GM23248 (cell line): ENCODE measurements around the gene CUX1. TPM values are rescaled to one million over a fixed set of nuclear protein-coding genes. Genes with fewer than 3 reads are reported as not detected.
A peak's percentile ranks its signal among the peaks of the same experiment; 100 is the strongest.

Experiments used
- DNase-seq: peaks from one replicate; pipeline ENCODE4 v3.0.0-alpha.2; 2015
- H2AFZ ChIP-seq: fragments of 200-600 bp; sonication (generic); 2 replicates; pipeline ENCODE4 v1.6.1; 2016; ENCODE audit warnings: antibody characterized with exemption
- H3F3A ChIP-seq: fragments of 200-600 bp; sonication (generic); 2 replicates; pipeline ENCODE4 v1.6.1; 2016; ENCODE audit warnings: mild to moderate bottlenecking, antibody characterized with exemption, mixed run types; ENCODE audit not compliant: insufficient read depth
- H3K27ac ChIP-seq: fragments of 200-600 bp; sonication (generic); 2 replicates; pipeline ENCODE4 v1.5.1; 2016; ENCODE audit warnings: mild to moderate bottlenecking
- H3K27me3 ChIP-seq: fragments of 200-600 bp; sonication (generic); replicated peaks from 2 replicates; pipeline ENCODE4 v1.6.1; 2016; ENCODE audit warnings: mild to moderate bottlenecking; ENCODE audit not compliant: insufficient read depth
- H3K36me3 ChIP-seq: fragments of 200-600 bp; sonication (generic); 2 replicates; pipeline ENCODE4 v1.6.1; 2016; ENCODE audit warnings: low read depth, mild to moderate bottlenecking
- H3K4me1 ChIP-seq: fragments of 200-600 bp; sonication (generic); 2 replicates; pipeline ENCODE4 v1.6.1; 2016; ENCODE audit warnings: mild to moderate bottlenecking; ENCODE audit not compliant: insufficient read depth
- H3K4me2 ChIP-seq: fragments of 200-600 bp; sonication (generic); one replicate; pipeline ENCODE4 v1.6.1; 2016; ENCODE audit warnings: mild to moderate bottlenecking; ENCODE audit not compliant: unreplicated experiment
- H3K4me3 ChIP-seq: fragments of 200-600 bp; sonication (generic); 2 replicates; pipeline ENCODE4 v1.5.1; 2016; ENCODE audit warnings: mild to moderate bottlenecking
- H3K79me2 ChIP-seq: fragments of 200-600 bp; sonication (generic); 2 replicates; pipeline ENCODE4 v1.6.1; 2016; ENCODE audit warnings: mild to moderate bottlenecking; ENCODE audit not compliant: insufficient read depth
- H3K9ac ChIP-seq: fragments of 200-600 bp; sonication (generic); 2 replicates; pipeline ENCODE4 v1.6.1; 2016; ENCODE audit warnings: mild to moderate bottlenecking
- H3K9me2 ChIP-seq: fragments of 200-600 bp; sonication (generic); 2 replicates; pipeline ENCODE4 v1.6.1; 2016; ENCODE audit warnings: mixed run types, mild to moderate bottlenecking, moderate library complexity; ENCODE audit not compliant: insufficient read depth
- H3K9me3 ChIP-seq: fragments of 200-600 bp; sonication (generic); one replicate; pipeline ENCODE4 v1.6.1; 2017; ENCODE audit warnings: low read depth
- H4K20me1 ChIP-seq: fragments of 200-600 bp; sonication (generic); 2 replicates; pipeline ENCODE4 v1.6.0; 2016; ENCODE audit not compliant: insufficient read depth
- EZH2 ChIP-seq: fragments of 200-600 bp; sonication (generic); IDR thresholded peaks from 2 replicates; pipeline ENCODE4 v1.6.1; 2018; ENCODE audit warnings: antibody characterized with exemption, mild to moderate bottlenecking; ENCODE audit not compliant: insufficient read depth, poor library complexity, severe bottlenecking
- EZH2phosphoT487 ChIP-seq: fragments of 200-600 bp; sonication (generic); IDR thresholded peaks from 2 replicates; pipeline ENCODE4 v1.6.1; 2018; ENCODE audit warnings: antibody characterized with exemption, moderate library complexity, mild to moderate bottlenecking, low read depth; ENCODE audit not compliant: insufficient read depth
- WGBS, 2 experiments: methylation state at CpG; one replicate each; pipeline ENCODE4 v1.1.6; 2015 to 2017; ENCODE audit warnings: low lambda C conversion rate in 2 of 2, low coverage in 1 of 2; ENCODE audit errors: missing lambda C conversion rate in 2 of 2; 5-methylcytosine and 5-hydroxymethylcytosine counted together
- in situ Hi-C: fragments of 300-500 bp; cut with MboI; formaldehyde crosslinking; loops from 2 replicates; pipeline ENCODE4 v1.15.0; 2020
- polyA plus RNA-seq: library from polyadenylated mRNA; unstranded; fragments of >200 nt; fragmentation: Nextera tagmentation; extraction: Ambion mirVana; gene quantifications from 2 replicates; pipeline ENCODE4 v1.2.1, GENCODE V29; 2016
- total RNA-seq: library from RNA; depleted of rRNA; stranded (reverse); fragments of >200 nt; shearing (Covaris generic); gene quantifications from 2 replicates; pipeline ENCODE4 v1.2.3, GENCODE V29; 2014

Gene CUX1
- total and polyA plus RNA-seq, 2 experiments from 2014 or later: 30.2 to 34.9 TPM

DNA sequence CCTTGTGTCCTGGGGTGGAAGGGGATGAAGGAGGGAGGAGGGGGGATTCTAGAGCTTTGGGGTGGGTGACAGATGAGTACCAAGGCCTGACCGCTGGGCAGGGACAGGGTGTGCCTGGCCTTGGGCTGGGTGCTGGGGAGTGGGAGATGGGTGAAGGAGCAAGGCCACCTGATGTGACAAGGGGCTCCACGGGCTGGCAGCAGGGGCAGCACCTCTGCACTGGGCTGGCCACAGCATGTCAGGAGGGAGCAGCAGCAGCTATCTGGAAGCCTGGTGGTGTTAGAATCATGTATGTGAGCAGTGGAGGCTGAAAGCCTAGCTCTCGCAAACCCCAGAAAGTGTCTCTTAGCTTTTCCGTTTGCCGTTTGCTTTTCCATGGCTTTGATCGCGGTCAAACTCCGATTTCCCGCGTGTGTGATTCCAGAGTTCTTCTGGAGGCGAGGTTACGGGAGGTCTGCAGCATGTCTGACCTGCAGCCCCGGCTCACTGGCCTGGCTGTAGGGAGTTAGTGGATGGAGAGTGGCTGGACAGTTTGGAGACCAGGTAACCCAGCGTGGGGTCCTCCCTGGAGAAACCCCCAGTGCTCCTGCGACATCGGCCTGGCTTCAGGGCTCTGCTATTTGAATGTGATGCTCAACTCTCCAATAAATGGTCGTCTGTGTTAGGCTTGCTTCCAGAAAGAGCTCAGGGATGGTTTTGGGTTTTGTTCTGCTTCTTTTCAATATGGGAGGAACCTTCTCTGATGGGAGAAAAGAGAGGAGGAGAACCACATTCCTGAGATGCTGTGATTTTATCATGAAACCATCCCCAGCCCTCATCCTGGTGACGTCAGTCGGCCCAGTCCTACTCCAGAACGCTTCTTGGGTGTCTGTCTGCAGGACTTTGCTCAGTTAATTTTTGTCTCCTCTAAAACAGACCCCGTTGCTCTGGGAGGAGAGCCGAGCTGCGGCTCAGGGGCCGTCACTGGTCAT is 105.5 kb downstream of the CUX1 start:
- Histone ChIP-seq H4K20me1 (no peaks in the 10 kb centered on the region), H3K4me1 (peaks cover 19% of the 10 kb centered on the region), H3K9me2 (no peaks in the 10 kb centered on the region), H3K9ac (peak overlapping the region; percentile 72; the same call in 1 of the 2 replicates), H2AFZ (no peak overlapping the region), H3K27ac (peak overlapping the region; percentile 81; the same call in 1 of the 2 replicates), H3K79me2 (peaks cover 44% of the 10 kb centered on the region), H3K27me3 (no peaks in the 10 kb centered on the region), H3K36me3 (no peaks in the 10 kb centered on the region), H3K9me3 (no peaks in the 10 kb centered on the region), H3F3A (peaks cover 10% of the 10 kb centered on the region; the same call in 1 of the 2 replicates), H3K4me2 (no peak overlapping the region), H3K4me3 (no peak overlapping the region)
- in situ Hi-C loops: no loop called here
- DNase-seq: peak; percentile 49
- whole genome bisulfite sequencing, 2 experiments: 93 to 94% methylated on average over 23 to 24 of the region's 24 CpGs
- TF ChIP-seq EZH2 (no peak), EZH2phosphoT487 (no peak)

DNA sequence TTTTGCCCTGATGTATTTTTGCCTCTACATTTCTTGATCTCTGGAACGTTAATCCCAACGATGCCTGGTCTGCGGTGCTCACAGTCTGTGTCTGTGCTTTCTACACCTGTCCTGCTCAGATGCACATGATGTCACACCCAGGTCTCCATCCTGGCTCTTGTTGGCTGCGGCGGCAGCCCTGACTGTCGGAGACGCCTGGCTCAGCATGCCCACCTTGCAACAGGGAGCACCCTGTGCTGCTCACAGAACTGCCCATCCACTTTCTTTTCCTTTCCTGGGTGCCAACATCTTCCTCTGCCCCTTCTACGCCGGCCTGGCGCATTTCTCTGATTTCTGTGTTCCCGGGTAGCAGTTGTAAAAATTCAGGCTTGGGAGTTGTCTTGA is 106.2 kb downstream of the CUX1 start:
- no peaks in the 10 kb centered on the region for H3K9me2 ChIP-seq
- H3F3A ChIP-seq: peaks cover 10% of the 10 kb centered on the region; the same call in 1 of the 2 replicates
- no peaks in the 10 kb centered on the region for H3K36me3 ChIP-seq
- no peaks in the 10 kb centered on the region for H3K9me3 ChIP-seq
- H3K4me1 ChIP-seq: peaks cover 19% of the 10 kb centered on the region
- H2AFZ ChIP-seq: no peak overlapping the region
- H4K20me1 ChIP-seq: no peaks in the 10 kb centered on the region
- H3K27me3 ChIP-seq: no peaks in the 10 kb centered on the region
- H3K27ac ChIP-seq: peak overlapping the region; percentile 81
- H3K4me3 ChIP-seq: no peak overlapping the region
- peaks cover 46% of the 10 kb centered on the region for H3K79me2 ChIP-seq
- no peak for TF ChIP-seq EZH2phosphoT487
- no peak for TF ChIP-seq EZH2
- in situ Hi-C loops: no loop called here
- no peak for DNase-seq
- peak overlapping the region; percentile 72 for H3K9ac ChIP-seq
- WGBS, 2 experiments: 96 to 97% methylated on average over 11 of the region's 11 CpGs
- peak overlapping the region; percentile 37 for H3K4me2 ChIP-seq

DNA sequence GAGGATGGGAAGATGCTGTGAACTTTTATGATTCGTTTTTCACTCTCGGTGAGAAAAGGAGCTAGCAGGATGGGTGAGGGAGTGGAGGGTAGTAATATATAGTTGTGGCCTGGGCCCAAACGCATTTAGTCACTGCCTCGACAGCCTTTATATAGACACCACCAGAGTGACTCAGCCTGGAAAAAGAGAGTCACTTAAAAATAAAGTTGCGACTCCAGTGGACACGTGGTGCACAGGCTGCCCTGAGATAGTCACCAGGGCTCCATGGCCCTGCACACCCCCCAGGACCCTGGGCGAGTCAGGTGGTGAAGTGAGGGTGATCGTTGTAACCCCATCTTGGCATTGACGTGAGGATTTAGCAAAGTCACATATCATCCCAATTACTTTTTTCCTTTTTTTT is 106.7 kb downstream of the CUX1 start:
- Histone ChIP-seq H3K27ac (peak overlapping the region; percentile 81), H3K4me3 (no peak overlapping the region), H2AFZ (no peak overlapping the region), H3K79me2 (peaks cover 47% of the 10 kb centered on the region), H3K36me3 (no peaks in the 10 kb centered on the region), H3K27me3 (no peaks in the 10 kb centered on the region), H4K20me1 (no peaks in the 10 kb centered on the region), H3K4me2 (peak overlapping the region; percentile 37), H3K9me3 (no peaks in the 10 kb centered on the region), H3K4me1 (peaks cover 19% of the 10 kb centered on the region), H3K9ac (peak overlapping the region; percentile 72), H3K9me2 (no peaks in the 10 kb centered on the region), H3F3A (peaks cover 10% of the 10 kb centered on the region; the same call in 1 of the 2 replicates)
- in situ Hi-C loops: no loop called here
- TF ChIP-seq EZH2 (no peak), EZH2phosphoT487 (no peak)
- peak; percentile 96 for DNase-seq
- WGBS, 2 experiments: 25 to 28% methylated on average over 9 of the region's 9 CpGs

DNA sequence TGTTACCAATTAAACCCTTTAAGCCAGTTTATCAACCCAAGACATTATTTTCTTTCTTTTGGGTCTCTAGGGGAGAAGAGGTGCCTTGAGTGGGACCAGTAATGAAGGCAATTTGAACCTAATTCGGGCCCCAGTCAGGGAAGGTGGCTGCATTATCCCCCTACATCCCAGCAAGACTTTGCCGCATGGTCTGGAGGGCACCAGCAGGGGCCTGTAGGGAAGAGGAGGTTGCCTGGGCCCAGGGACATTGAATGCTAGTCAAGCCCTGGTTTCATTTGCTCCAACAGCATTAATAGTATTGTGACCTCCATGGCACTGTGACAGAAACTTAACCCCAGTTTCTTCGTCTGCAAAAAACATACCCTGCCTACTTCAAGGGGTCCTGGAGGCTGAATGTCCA is 108.8 kb downstream of the CUX1 start:
- no peak overlapping the region for H2AFZ ChIP-seq
- H4K20me1 ChIP-seq: no peaks in the 10 kb centered on the region
- peaks cover 56% of the 10 kb centered on the region for H3K79me2 ChIP-seq
- no peaks in the 10 kb centered on the region for H3K9me2 ChIP-seq
- no peak overlapping the region for H3K9ac ChIP-seq
- H3F3A ChIP-seq: peaks cover 10% of the 10 kb centered on the region; the same call in 1 of the 2 replicates
- in situ Hi-C loops: no loop called here
- TF ChIP-seq EZH2phosphoT487 (no peak), EZH2 (no peak)
- H3K27me3 ChIP-seq: no peaks in the 10 kb centered on the region
- no peak overlapping the region for H3K27ac ChIP-seq
- no peaks in the 10 kb centered on the region for H3K9me3 ChIP-seq
- no peaks in the 10 kb centered on the region for H3K36me3 ChIP-seq
- 96% methylated on average over 3 of the region's 3 CpGs for WGBS, 2 experiments
- peaks cover 19% of the 10 kb centered on the region for H3K4me1 ChIP-seq
- no peak overlapping the region for H3K4me3 ChIP-seq
- no peak for DNase-seq
- H3K4me2 ChIP-seq: no peak overlapping the region
